ENCODE data around the gene KRTAP29-1. TPM values are rescaled to one million over a fixed set of nuclear protein-coding genes. Genes with fewer than 3 reads are reported as not detected.
"Not testable (repeated sequence)": the region's sequence is repeated elsewhere in the genome, so short reads cannot be mapped to it uniquely, and the experiment has no call there.

Gene KRTAP29-1
- not detected in 3 replicates for total RNA-seq (2021)
- not detected for Bru-seq, nascent RNA
- long read RNA-seq, experiment 1: 0 reads
- long read RNA-seq, experiment 2: 0 reads
- long read RNA-seq, experiment 3: 0 reads

DNA sequence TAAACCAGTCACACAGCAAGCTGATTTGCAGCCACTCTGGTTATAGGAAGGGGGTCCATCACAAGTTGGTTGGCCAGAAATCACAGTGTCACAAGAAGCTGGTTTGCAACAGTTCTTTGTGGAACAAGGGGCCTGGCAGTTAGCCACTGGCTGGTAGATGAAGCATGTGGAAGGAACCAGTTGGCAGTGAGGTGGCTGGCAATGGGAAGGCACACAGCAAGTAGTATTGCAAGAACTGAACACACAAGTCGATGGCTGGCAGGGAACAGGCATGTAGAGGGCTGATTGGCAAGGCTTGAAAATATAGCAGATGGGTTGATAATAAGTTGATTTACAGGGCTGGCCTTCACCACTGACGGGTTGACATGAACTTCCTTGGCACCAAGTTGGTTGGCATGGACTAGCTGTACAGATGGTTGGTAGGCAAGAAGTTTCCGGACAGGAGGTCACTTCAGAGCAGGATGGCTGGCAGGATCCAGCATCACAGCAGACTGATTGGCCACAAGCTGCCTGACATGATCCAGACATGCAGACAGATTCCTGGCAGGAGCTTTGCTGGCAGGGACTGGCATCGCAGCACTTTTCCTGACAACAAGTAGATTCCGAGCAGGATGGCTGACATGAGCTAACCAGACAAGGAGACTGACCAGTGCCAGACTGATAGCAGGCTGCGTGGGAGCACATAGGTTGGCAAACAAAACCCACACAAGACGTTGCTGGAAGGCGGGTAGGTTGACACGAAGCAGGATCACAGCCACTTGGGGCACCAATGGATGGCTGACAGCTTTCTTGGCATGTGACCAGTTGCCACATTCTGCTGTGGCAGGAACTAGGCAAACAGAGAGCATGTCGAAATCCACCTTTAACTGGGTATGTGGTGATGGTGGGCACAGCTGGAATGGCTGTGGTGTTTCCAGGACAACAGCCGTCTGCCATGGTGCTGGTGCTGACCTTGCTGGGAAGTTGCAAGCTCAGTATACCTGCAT, at the start of gene KRTAP29-1:
Gene KRTAP29-1 (minus strand): TSS at position 936 of the 986 bp plus-strand sequence. CDS start 0 bp downstream, at position 936.
- ATAC-seq (no peak), DNase-seq (ENCODE audit: low spot score) (no peak)
- peaks cover 6% of the 10 kb centered on the region; the same call in 1 of the 2 replicates for H3K9me3 Mint-ChIP-seq
- H3K36me3 Mint-ChIP-seq: no peaks in the 10 kb centered on the region
- H3K27me3 Mint-ChIP-seq (ENCODE audit: low read depth): no peaks in the 10 kb centered on the region; the same call in none of the 2 replicates
- ChIA-PET CTCF (interaction anchor here (1.0 kb wide), 1 partner anchor 394 kb away, joined by 3 read pairs; no protein-coding TSS in a partner anchor), POLR2A (no interaction called here)
- H3K4me1 Mint-ChIP-seq: peaks cover 7% of the 10 kb centered on the region; the same call in 1 of the 2 replicates
- TF ChIP-seq USF2 (CRISPR knock-in tag; IDR thresholded peaks at IDR 0.05) (no peak), SP1 (CRISPR knock-in tag; conservative IDR thresholded peaks at IDR 0.05) (no peak), ATF3 (CRISPR knock-in tag; conservative IDR thresholded peaks at IDR 0.05) (no peak), ATF1 (CRISPR knock-in tag; IDR thresholded peaks at IDR 0.05) (no peak), IRF2 (CRISPR knock-in tag; IDR thresholded peaks at IDR 0.05; ENCODE audit: borderline replicate concordance, low read depth) (no peak), GTF2I (CRISPR knock-in tag; conservative IDR thresholded peaks at IDR 0.05) (no peak), NFE2L1 (CRISPR knock-in tag; IDR thresholded peaks at IDR 0.05) (no peak), PRRX2 (CRISPR knock-in tag; IDR thresholded peaks at IDR 0.05) (no peak), ESRRA (CRISPR knock-in tag; IDR thresholded peaks at IDR 0.05; ENCODE audit: borderline replicate concordance) (no peak), ZNF396 (CRISPR knock-in tag; IDR thresholded peaks at IDR 0.05; ENCODE audit: borderline replicate concordance) (no peak), ZNF423 (CRISPR knock-in tag; IDR thresholded peaks at IDR 0.05) (no peak)
- TF ChIP-seq, protein P1, sequence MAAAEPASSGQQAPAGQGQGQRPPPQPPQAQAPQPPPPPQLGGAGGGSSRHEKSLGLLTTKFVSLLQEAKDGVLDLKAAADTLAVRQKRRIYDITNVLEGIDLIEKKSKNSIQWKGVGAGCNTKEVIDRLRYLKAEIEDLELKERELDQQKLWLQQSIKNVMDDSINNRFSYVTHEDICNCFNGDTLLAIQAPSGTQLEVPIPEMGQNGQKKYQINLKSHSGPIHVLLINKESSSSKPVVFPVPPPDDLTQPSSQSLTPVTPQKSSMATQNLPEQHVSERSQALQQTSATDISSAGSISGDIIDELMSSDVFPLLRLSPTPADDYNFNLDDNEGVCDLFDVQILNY (CRISPR knock-in tag; IDR thresholded peaks at IDR 0.05): no peak
- TF ChIP-seq, protein P2, sequence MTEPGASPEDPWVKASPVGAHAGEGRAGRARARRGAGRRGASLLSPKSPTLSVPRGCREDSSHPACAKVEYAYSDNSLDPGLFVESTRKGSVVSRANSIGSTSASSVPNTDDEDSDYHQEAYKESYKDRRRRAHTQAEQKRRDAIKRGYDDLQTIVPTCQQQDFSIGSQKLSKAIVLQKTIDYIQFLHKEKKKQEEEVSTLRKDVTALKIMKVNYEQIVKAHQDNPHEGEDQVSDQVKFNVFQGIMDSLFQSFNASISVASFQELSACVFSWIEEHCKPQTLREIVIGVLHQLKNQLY (CRISPR knock-in tag; IDR thresholded peaks at IDR 0.05): no peak
- no peak within 1 kb of the TSS for H3K27ac Mint-ChIP-seq
- H3K4me3 Mint-ChIP-seq: no peak within 1 kb of the TSS

- Mint-ChIP-seq H3K27ac (no peak overlapping the region), H3K9me3 (0 out of 2 replicates have a peak, but pooled peaks cover 7% of the 10 kb centered on the region), H3K36me3 (no peaks in the 10 kb centered on the region), H3K27me3 (ENCODE audit: low read depth) (peaks cover 5% of the 10 kb centered on the region), H3K4me3 (no peak overlapping the region), H3K4me1 (no peaks in the 10 kb centered on the region)
- TF ChIP-seq IRF1 (CRISPR knock-in tag; IDR thresholded peaks at IDR 0.05) (no peak), ZNF532 (CRISPR knock-in tag; IDR thresholded peaks at IDR 0.05; ENCODE audit: borderline replicate concordance) (no peak), ZNF425 (CRISPR knock-in tag; conservative IDR thresholded peaks at IDR 0.05) (no peak), NR2C2 (CRISPR knock-in tag; IDR thresholded peaks at IDR 0.05) (no peak), SMAD4 (CRISPR knock-in tag; IDR thresholded peaks at IDR 0.05) (no peak)
- POLR2A ChIA-PET: no interaction called here
- CTCF ChIA-PET: no interaction called here
- DNase-seq (ENCODE audit: low spot score) (no peak), ATAC-seq (no peak)
Observed at GRCh38 chr17:41351177-41351576, 48.5 kb upstream of the KRTAP29-1 start.

DNA sequence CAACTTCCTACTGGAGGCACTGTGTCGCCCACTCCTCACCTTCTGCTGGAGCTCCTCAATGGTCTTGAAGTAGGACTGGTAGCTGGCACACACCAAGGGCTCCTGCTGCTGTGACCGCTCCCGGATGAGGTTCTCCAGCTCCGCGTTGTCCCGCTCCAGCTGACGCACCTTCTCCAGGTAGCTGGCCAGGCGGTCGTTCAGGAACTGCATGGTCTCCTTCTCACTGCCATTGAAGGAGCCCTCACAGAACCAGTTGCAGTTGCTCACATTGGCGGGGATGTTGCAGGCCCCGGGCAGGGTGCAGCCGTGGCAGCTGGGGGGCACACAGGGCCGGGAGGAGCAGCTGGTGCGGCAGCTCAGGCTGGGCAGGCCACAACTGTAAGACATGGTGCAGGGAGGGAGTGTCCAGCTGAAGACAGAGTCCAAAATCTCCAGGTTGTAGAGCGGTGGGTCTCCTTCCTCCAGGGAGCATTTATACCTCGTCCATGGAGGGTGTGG, 47.8 kb upstream of the KRTAP29-1 start, which contains the start of gene KRT33A:
Gene KRT33A (minus strand): TSS at position 448 of the 498 bp plus-strand sequence. CDS start 61 bp downstream, at position 387.
- H3K4me3 Mint-ChIP-seq; DNase-seq (ENCODE audit: low spot score): not testable (repeated sequence)
- CTCF ChIA-PET: interaction anchor here (0.8 to 1.9 kb wide), 4 partner anchors 67 to 312 kb away, joined by 3 to 4 read pairs (median 4); no protein-coding TSS in a partner anchor

More for the DNA sequence above, 47.8 kb upstream of the KRTAP29-1 start, which contains the start of gene KRT33A:
- H3K27me3 Mint-ChIP-seq (ENCODE audit: low read depth); ATAC-seq; H3K4me1 Mint-ChIP-seq; H3K27ac Mint-ChIP-seq; H3K9me3 Mint-ChIP-seq; POLR2A ChIA-PET; H3K36me3 Mint-ChIP-seq: not testable (repeated sequence)

Data from WTC11 (cell line).